HUES6 (cell line): ENCODE measurements around the gene TOR1AIP1.
A peak's percentile ranks its signal among the peaks of the same experiment; 100 is the strongest.
"Not testable (repeated sequence)": the region's sequence is repeated elsewhere in the genome, so short reads cannot be mapped to it uniquely, and the experiment has no call there.

ENCODE experiments used
- H3K27ac ChIP-seq: 2 replicates; pipeline ENCODE4 v1.7.0; 2013; ENCODE audit warnings: low read depth, mild to moderate bottlenecking, low read length, inconsistent platforms
- H3K27me3 ChIP-seq: 2 replicates; pipeline ENCODE4 v1.6.1; 2013; ENCODE audit warnings: low read length; ENCODE audit not compliant: control insufficient read depth, insufficient read depth
- H3K36me3 ChIP-seq: 2 replicates; pipeline ENCODE4 v1.6.1; 2013; ENCODE audit warnings: low read length; ENCODE audit not compliant: control insufficient read depth, insufficient read depth
- H3K4me1 ChIP-seq: 2 replicates; pipeline ENCODE4 v1.6.1; 2013; ENCODE audit warnings: low read length; ENCODE audit not compliant: control insufficient read depth, insufficient read depth
- H3K4me3 ChIP-seq: 2 replicates; pipeline ENCODE4 v1.5.1; 2013; ENCODE audit warnings: low read depth, low read length
- H3K9ac ChIP-seq: one replicate; pipeline ENCODE4 v1.6.1; 2013; ENCODE audit warnings: mild to moderate bottlenecking, low read length
- H3K9me3 ChIP-seq: 2 replicates; pipeline ENCODE4 v1.6.1; 2013; ENCODE audit warnings: low read depth, low read length; ENCODE audit not compliant: control insufficient read depth, insufficient read depth

The TOR1AIP1 gene

GRCh38 chr1:179962168-179962567, 80.1 kb downstream of the TOR1AIP1 start:
- not testable (repeated sequence) for H3K4me1 ChIP-seq, H3K36me3 ChIP-seq, H3K27ac ChIP-seq, H3K27me3 ChIP-seq, H3K9me3 ChIP-seq, H3K4me3 ChIP-seq, H3K9ac ChIP-seq

GRCh38 chr1:179966551-179966950, 84.5 kb downstream of the TOR1AIP1 start:
- Histone ChIP-seq H3K27me3 (no peaks in the 10 kb centered on the region), H3K4me3 (no peak overlapping the region), H3K9ac (no peak overlapping the region), H3K4me1 (peaks cover 4% of the 10 kb centered on the region; the same call in 1 of the 2 replicates), H3K36me3 (no peaks in the 10 kb centered on the region), H3K9me3 (no peaks in the 10 kb centered on the region; the same call in 1 of the 2 replicates), H3K27ac (no peak overlapping the region)

- Histone ChIP-seq H3K4me1 (peaks cover 4% of the 10 kb centered on the region; the same call in 1 of the 2 replicates), H3K9me3 (no peaks in the 10 kb centered on the region; the same call in 1 of the 2 replicates)
These were observed 86.4 kb downstream of the TOR1AIP1 start for GRCh38 chr1:179968284-179968993.

GRCh38 chr1:179968994-179969919, 87.2 kb downstream of the TOR1AIP1 start:
- Histone ChIP-seq H3K27ac (0 out of 2 replicates have a peak overlapping the region, but pooled peaks have one; percentile 41), H3K36me3 (no peaks in the 10 kb centered on the region), H3K4me3 (no peak overlapping the region), H3K9ac (no peak overlapping the region), H3K27me3 (no peaks in the 10 kb centered on the region), H3K4me1 (peaks cover 4% of the 10 kb centered on the region; the same call in 1 of the 2 replicates), H3K9me3 (no peaks in the 10 kb centered on the region; the same call in 1 of the 2 replicates)

More at GRCh38 chr1:179968284-179968993, 86.4 kb downstream of the TOR1AIP1 start:
- Histone ChIP-seq H3K27me3 (no peaks in the 10 kb centered on the region), H3K4me3 (no peak overlapping the region), H3K27ac (no peak overlapping the region), H3K9ac (no peak overlapping the region), H3K36me3 (no peaks in the 10 kb centered on the region)
